ENCODE results near the gene SORCS2. TPM values are rescaled to one million over a fixed set of nuclear protein-coding genes. Genes with fewer than 3 reads are reported as not detected.

Gene SORCS2
- total and polyA plus RNA-seq, 2 of the 8 experiments (the other 6 are each of a cell fraction or from before 2014, with no cell fraction given): 0.36 to 1.8 TPM

DNA sequence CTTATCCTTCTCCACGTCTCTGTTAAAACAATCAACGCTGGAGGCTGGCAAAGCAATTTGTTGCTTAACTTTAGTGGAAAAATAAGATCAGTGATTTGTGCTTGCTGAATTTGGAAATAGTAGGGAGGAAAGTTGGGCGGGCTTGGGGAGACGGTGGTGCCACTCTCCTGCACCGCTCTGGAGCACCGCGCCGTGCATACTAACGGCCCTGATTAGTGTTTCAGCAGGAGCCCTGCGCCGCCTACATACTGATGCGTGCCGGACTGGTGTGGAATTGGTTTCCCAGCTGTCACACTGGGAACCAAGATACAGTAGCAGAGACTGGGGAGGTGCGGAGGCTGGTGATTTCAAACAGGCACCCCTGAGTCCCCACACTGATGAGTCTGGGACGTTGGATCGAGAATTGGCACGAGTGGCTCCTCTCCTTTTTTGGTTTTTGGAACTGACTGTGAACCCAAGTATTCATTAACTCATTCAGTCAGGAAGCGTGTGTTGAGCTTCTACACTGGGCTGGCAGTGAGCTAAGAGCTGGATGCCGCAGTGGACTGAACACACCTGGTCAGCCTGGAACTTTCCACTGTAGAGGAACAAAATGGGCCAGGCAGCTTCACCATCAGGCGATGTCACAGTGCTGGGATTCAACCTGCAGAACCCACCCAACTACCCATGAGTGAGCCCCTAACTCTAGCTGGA lies 271.4 kb downstream of the SORCS2 start:
- no peak overlapping the region for H3K14ac ChIP-seq (ENCODE audit: insufficient read length)
- H3K23me2 ChIP-seq (ENCODE audit: low read depth, low read length): no peaks in the 10 kb centered on the region
- peaks cover 0 to 14% (median 10%) of the 10 kb centered on the region in 4 experiments; a peak in 6 of 7 replicates for H3K4me1 ChIP-seq (replicated peaks in 1 of 4; ENCODE audit: control insufficient read depth in 3 of 4, insufficient read depth in 4 of 4, low read length in 3 of 4)
- no peak overlapping the region; a peak in 1 of 4 replicates for H3K4me2 ChIP-seq (ENCODE audit: insufficient read depth in 1 of 2, low read depth in 2 of 2, low read length in 2 of 2)
- no peak overlapping the region for H3K9ac ChIP-seq (replicated peaks in 1 of 4; ENCODE audit: extremely low read depth in 1 of 4, low read depth in 3 of 4, low read length in 3 of 4)
- no peak overlapping the region for H3K4me3 ChIP-seq (ENCODE audit: extremely low read depth in 1 of 4, insufficient read depth in 2 of 4, low read depth in 3 of 4, low read length in 4 of 4)
- no peak overlapping the region for H2BK20ac ChIP-seq (ENCODE audit: low read length)
- H4K5ac ChIP-seq (ENCODE audit: insufficient read length, low read depth, low read length): no peak overlapping the region
- no peak overlapping the region for H2AFZ ChIP-seq (ENCODE audit: low read length)
- no peak overlapping the region for H3K27ac ChIP-seq (ENCODE audit: low read depth, low read length)
- H3K56ac ChIP-seq (replicated peaks; ENCODE audit: insufficient read length, low read depth, low read length): no peak overlapping the region
- H4K91ac ChIP-seq (replicated peaks; ENCODE audit: insufficient read length, low read length): no peak overlapping the region
- no peak overlapping the region for H2BK120ac ChIP-seq (replicated peaks; ENCODE audit: low read depth, low read length)
- no peaks in the 10 kb centered on the region for H4K20me1 ChIP-seq (replicated peaks in 1 of 2; ENCODE audit: control insufficient read depth in 1 of 2, insufficient read depth in 2 of 2, low read length in 2 of 2)
- H4K8ac ChIP-seq (ENCODE audit: extremely low read depth, insufficient read depth, low read length): no peak overlapping the region; the same call in 1 of the 2 replicates
- TF ChIP-seq TCF12 (IDR thresholded peaks at IDR 0.05; ENCODE audit: low read depth, low read length): no peak
- no peak for TF ChIP-seq FOSL1 (IDR thresholded peaks at IDR 0.05; ENCODE audit: insufficient read depth, low read depth, low read length)
- no peak for TF ChIP-seq RFX5 (IDR thresholded peaks at IDR 0.05; ENCODE audit: borderline replicate concordance, low read depth, low read length)
- no peak for TF ChIP-seq KDM5A (IDR thresholded peaks at IDR 0.05; ENCODE audit: low read length)
- TF ChIP-seq EP300 (IDR thresholded peaks at IDR 0.05; ENCODE audit: borderline replicate concordance in 1 of 2, low read depth in 2 of 2, low read length in 2 of 2): no peak
- TF ChIP-seq, protein P1, sequence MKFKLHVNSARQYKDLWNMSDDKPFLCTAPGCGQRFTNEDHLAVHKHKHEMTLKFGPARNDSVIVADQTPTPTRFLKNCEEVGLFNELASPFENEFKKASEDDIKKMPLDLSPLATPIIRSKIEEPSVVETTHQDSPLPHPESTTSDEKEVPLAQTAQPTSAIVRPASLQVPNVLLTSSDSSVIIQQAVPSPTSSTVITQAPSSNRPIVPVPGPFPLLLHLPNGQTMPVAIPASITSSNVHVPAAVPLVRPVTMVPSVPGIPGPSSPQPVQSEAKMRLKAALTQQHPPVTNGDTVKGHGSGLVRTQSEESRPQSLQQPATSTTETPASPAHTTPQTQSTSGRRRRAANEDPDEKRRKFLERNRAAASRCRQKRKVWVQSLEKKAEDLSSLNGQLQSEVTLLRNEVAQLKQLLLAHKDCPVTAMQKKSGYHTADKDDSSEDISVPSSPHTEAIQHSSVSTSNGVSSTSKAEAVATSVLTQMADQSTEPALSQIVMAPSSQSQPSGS (IDR thresholded peaks at IDR 0.05; ENCODE audit: low read length): no peak
- no peak for TF ChIP-seq ZNF274 (IDR thresholded peaks at IDR 0.05; ENCODE audit: borderline replicate concordance, extremely low read depth, low read length)
- TF ChIP-seq RXRA (IDR thresholded peaks at IDR 0.05; ENCODE audit: insufficient read depth, low read depth, low read length): no peak
- H3K23ac ChIP-seq (ENCODE audit: insufficient read length): no peak overlapping the region
- ChIA-PET POLR2A (ENCODE audit: partially characterized antibody) (interaction anchor here (1.3 kb wide), 1 partner anchor 14 kb away, joined by 3 read pairs; no protein-coding TSS in a partner anchor), CTCF (ENCODE audit: partially characterized antibody) (interaction anchor here (0.8 to 1.3 kb wide), 4 partner anchors 33 to 187 kb away, joined by 3 to 4 read pairs (median 3); no protein-coding TSS in a partner anchor)
- no peak overlapping the region for H3K18ac ChIP-seq (ENCODE audit: extremely low read depth, low read length)
- peaks cover 7% of the 10 kb centered on the region in 2 experiments; a peak in 3 of 4 replicates for H3K9me3 ChIP-seq (ENCODE audit: insufficient read depth in 2 of 2, low read depth in 1 of 2, low read length in 1 of 2)
- whole genome bisulfite sequencing, 2 experiments (ENCODE audit: extremely low coverage in 1 of 2, insufficient coverage in 1 of 2, insufficient read length in 1 of 2, insufficient replicate concordance in 2 of 2, low coverage in 1 of 2, low lambda C conversion rate in 2 of 2, missing lambda C conversion rate in 1 of 2): 89% methylated on average over 20 of the region's 20 CpGs; no CpG with 5 or more reads in 1 of the 2 experiments
- no peak overlapping the region; the same call in 1 of the 2 replicates for H2BK15ac ChIP-seq (ENCODE audit: low read length)
- no peak for FAIRE-seq
- H2BK5ac ChIP-seq (ENCODE audit: low read depth, low read length): peak overlapping the region; percentile 16; the same call in 1 of the 2 replicates
- no peaks in the 10 kb centered on the region for H3K79me2 ChIP-seq (ENCODE audit: control insufficient read depth in 1 of 2, insufficient read depth in 2 of 2, low read length in 2 of 2)
- no peaks in the 10 kb centered on the region for H3K27me3 ChIP-seq (replicated peaks in 1 of 4; ENCODE audit: control insufficient read depth in 3 of 4, extremely low read depth in 1 of 4, insufficient read depth in 3 of 4, low read length in 3 of 4)
- no peaks in the 10 kb centered on the region for H3K79me1 ChIP-seq (ENCODE audit: low read depth, low read length)
- no peaks in the 10 kb centered on the region for H3K36me3 ChIP-seq (ENCODE audit: control insufficient read depth in 2 of 4, insufficient read depth in 4 of 4, low read length in 3 of 4)
- H2AK5ac ChIP-seq (ENCODE audit: low read depth, low read length): no peak overlapping the region
- H2BK12ac ChIP-seq (ENCODE audit: low read depth, low read length): peak overlapping the region; percentile 60; the same call in 1 of the 2 replicates
- no peak overlapping the region for H3K4ac ChIP-seq (replicated peaks; ENCODE audit: insufficient read length, low read depth, low read length)
- DNase-seq (ENCODE audit: low read depth in 1 of 2, low spot score in 2 of 2): no peak
